Sigmoid colon (tissue), 7 donors: ENCODE measurements around the gene MCF2L. TPM values are rescaled to one million over a fixed set of nuclear protein-coding genes. Genes with fewer than 3 reads are reported as not detected.

ENCODE experiments used
- DNase-seq: peaks from one replicate; pipeline ENCODE4 v3.0.0-alpha.2; 2019
- H3K27ac ChIP-seq, 4 donors: fragments of 200-600 bp; sonication (generic); one replicate each; pipeline ENCODE4 v1.5.1; 2016 to 2019; ENCODE audit warnings: mild to moderate bottlenecking in 1 of 4
- H3K27me3 ChIP-seq, 3 donors: fragments of 200-600 bp; sonication (generic); one replicate each; pipeline ENCODE4 v1.5.1; 2019; ENCODE audit warnings: mild to moderate bottlenecking in 1 of 3
- H3K36me3 ChIP-seq, 4 donors: fragments of 200-600 bp; sonication (generic); one replicate each; pipeline ENCODE4 v1.5.1; 2016 to 2019
- H3K4me1 ChIP-seq, 4 donors: fragments of 200-600 bp; sonication (generic); one replicate each; pipeline ENCODE4 v1.5.1; 2017 to 2019
- H3K4me3 ChIP-seq, 4 donors: fragments of 200-600 bp; sonication (generic); one replicate each; pipeline ENCODE4 v1.5.1; 2017 to 2019; ENCODE audit warnings: mild to moderate bottlenecking in 2 of 4, moderate library complexity in 1 of 4
- H3K9me3 ChIP-seq, 4 donors: fragments of 200-600 bp in 3 of 4; sonication (generic) in 3 of 4; one replicate each; pipeline versions ENCODE4 v1.5.1 to v1.6.1; 2013 to 2019
- CTCF ChIP-seq, 4 experiments: fragments of 450-650 bp in 3 of 4; fragments of 200-600 bp in 1 of 4; IDR thresholded peaks; one replicate each; pipeline ENCODE4 v1.5.1; 2016 to 2019; ENCODE audit warnings: antibody characterized with exemption in 4 of 4, mild to moderate bottlenecking in 3 of 4, moderate library complexity in 2 of 4
- EP300 ChIP-seq, 4 donors: sonication (generic); formaldehyde crosslinking; IDR thresholded peaks; one replicate each; pipeline ENCODE4 v1.6.1; 2017; ENCODE audit warnings: antibody characterized with exemption in 4 of 4
- POLR2A ChIP-seq, 2 donors: fragments of 450-650 bp; IDR thresholded peaks; one replicate each; pipeline ENCODE4 v1.6.1; 2016; ENCODE audit warnings: antibody characterized with exemption in 2 of 2, mild to moderate bottlenecking in 2 of 2, moderate library complexity in 2 of 2
- POLR2AphosphoS5 ChIP-seq, 4 donors: sonication (generic); formaldehyde crosslinking; IDR thresholded peaks; one replicate each; pipeline ENCODE4 v1.6.1; 2017; ENCODE audit warnings: antibody characterized with exemption in 4 of 4
- WGBS, 2 donors: extraction: QIAGEN DNeasy Blood & Tissue Kit; methylation state at CpG; one replicate each; pipeline ENCODE4 v1.1.7; 2013; 5-methylcytosine and 5-hydroxymethylcytosine counted together
- intact Hi-C: fragments of 100-400 bp; cut with DNase I; formaldehyde crosslinking; loops from one replicate; pipeline ENCODE4 v1.15.1; 2023
- polyA plus RNA-seq, 3 donors: library from polyadenylated mRNA; stranded (reverse); fragments of 200-250 nt; gene quantifications; one replicate each; pipeline ENCODE4 v1.2.3, GENCODE V29; 2013
- total RNA-seq, 4 donors: library from RNA; depleted of rRNA; stranded (reverse); fragments of >200 nt; gene quantifications; one replicate each; pipeline ENCODE4 v1.1.0, GENCODE V29; 2016
- donor health status: healthy with polysubstance abuse.
- donor health status: Bipolar disorder and iron deficiency.
- donor health status: healthy.

The MCF2L gene
- total and polyA plus RNA-seq, 7 donors: 7.5 to 59.9 (median 20.2) TPM

GRCh38 chr13:112981451-112981850 lies 12.4 kb downstream of the MCF2L start:
- H3K27ac ChIP-seq: peak overlapping the region in 2 of 4 donors; percentile 7 to 65
- WGBS, 2 donors: 85 to 88% methylated on average over 20 of the region's 20 CpGs
- DNase-seq: no peak
- no peaks in the 10 kb centered on the region for H3K9me3 ChIP-seq
- intact Hi-C loops: no loop called here
- peaks cover 0 to 33% (median 0%) of the 10 kb centered on the region in 3 donors for H3K27me3 ChIP-seq
- TF ChIP-seq EP300 (IDR thresholded peaks at IDR 0.05) (no peak), POLR2A (IDR thresholded peaks at IDR 0.05) (no peak), POLR2AphosphoS5 (IDR thresholded peaks at IDR 0.05) (no peak), CTCF (IDR thresholded peaks at IDR 0.05) (no peak)
- no peaks in the 10 kb centered on the region for H3K36me3 ChIP-seq
- H3K4me3 ChIP-seq: peak overlapping the region in 1 of 4 donors; percentile 26
- H3K4me1 ChIP-seq: no peaks in the 10 kb centered on the region

- no peaks in the 10 kb centered on the region for H3K36me3 ChIP-seq
- no peaks in the 10 kb centered on the region for H3K4me1 ChIP-seq
- peak overlapping the region in 2 of 4 donors; percentile 6 to 14 for H3K27ac ChIP-seq
- peak overlapping the region in 1 of 4 donors; percentile 26 for H3K4me3 ChIP-seq
- H3K9me3 ChIP-seq: no peaks in the 10 kb centered on the region
- no peak for DNase-seq
- intact Hi-C loops: no loop called here
- 85 to 89% methylated on average over 33 of the region's 33 CpGs for WGBS, 2 donors
- H3K27me3 ChIP-seq: peaks cover 0 to 33% (median 0%) of the 10 kb centered on the region in 3 donors
- no peak for TF ChIP-seq POLR2A (IDR thresholded peaks at IDR 0.05)
- no peak for TF ChIP-seq EP300 (IDR thresholded peaks at IDR 0.05)
- no peak for TF ChIP-seq POLR2AphosphoS5 (IDR thresholded peaks at IDR 0.05)
- TF ChIP-seq CTCF (IDR thresholded peaks at IDR 0.05): no peak
These were observed 13.4 kb downstream of the MCF2L start for GRCh38 chr13:112982281-112983041.

- Histone ChIP-seq H3K27me3 (peaks cover 0 to 33% (median 0%) of the 10 kb centered on the region in 3 donors), H3K27ac (peak overlapping the region in 1 of 4 donors; percentile 14), H3K36me3 (no peaks in the 10 kb centered on the region), H3K4me1 (no peaks in the 10 kb centered on the region), H3K4me3 (no peak overlapping the region), H3K9me3 (no peaks in the 10 kb centered on the region)
- no peak for DNase-seq
- TF ChIP-seq CTCF (IDR thresholded peaks at IDR 0.05): no peak
- no peak for TF ChIP-seq EP300 (IDR thresholded peaks at IDR 0.05)
- intact Hi-C loops: no loop called here
- 52 to 68% methylated on average over 5 of the region's 5 CpGs for WGBS, 2 donors
These were observed 14.0 kb downstream of the MCF2L start for GRCh38 chr13:112983042-112983305.

- 35 to 60% methylated on average over 27 of the region's 27 CpGs for WGBS, 2 donors
These were observed 14.6 kb downstream of the MCF2L start for GRCh38 chr13:112983428-112984196.

More at GRCh38 chr13:112983428-112984196, 14.6 kb downstream of the MCF2L start:
- Histone ChIP-seq H3K27ac (no peak overlapping the region), H3K4me3 (no peak overlapping the region), H3K27me3 (peaks cover 0 to 33% (median 0%) of the 10 kb centered on the region in 3 donors), H3K4me1 (no peaks in the 10 kb centered on the region), H3K9me3 (no peaks in the 10 kb centered on the region), H3K36me3 (no peaks in the 10 kb centered on the region)
- DNase-seq: no peak
- intact Hi-C loops: no loop called here
- no peak for TF ChIP-seq CTCF (IDR thresholded peaks at IDR 0.05)
- no peak for TF ChIP-seq POLR2A (IDR thresholded peaks at IDR 0.05)
- peak in 1 of 4 donors; percentile 22 for TF ChIP-seq POLR2AphosphoS5 (IDR thresholded peaks at IDR 0.05)
